Measurements from ENCODE around the gene AUH.

AUH gene

DNA sequence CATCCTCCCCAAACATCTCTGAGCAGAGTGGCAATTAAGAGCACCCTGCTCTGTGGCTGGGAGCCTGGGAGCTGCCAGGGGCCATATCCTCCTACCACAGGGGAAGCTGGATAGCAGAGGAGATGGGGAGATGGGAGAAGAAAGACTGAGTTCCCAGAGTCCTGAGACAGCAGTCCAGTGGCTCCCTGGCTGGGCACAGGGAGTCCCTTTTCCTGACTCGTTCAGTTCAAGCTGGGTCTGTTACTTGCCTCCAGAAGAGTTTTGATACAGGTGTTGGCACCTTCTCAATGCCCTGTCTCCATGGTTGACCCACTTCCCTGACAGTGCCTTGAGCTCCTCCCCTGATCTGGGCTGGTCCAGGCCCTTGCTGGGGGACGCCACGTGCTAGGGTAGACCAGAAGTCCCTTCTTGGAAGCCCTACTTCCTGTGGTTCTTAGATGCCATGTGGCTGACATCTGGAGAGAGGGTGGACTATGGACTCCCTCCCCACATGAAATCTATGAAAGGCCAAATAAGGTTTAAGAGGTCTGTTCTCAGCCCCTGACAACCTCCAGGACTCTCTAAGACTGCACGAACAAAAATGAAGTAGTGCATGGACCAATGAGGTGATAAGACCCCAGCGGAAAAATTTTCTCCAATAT, 166.2 kb downstream of the AUH start:
- intact Hi-C loops (cut with DNase I; ENCODE audit: low total_unique reads) = no loop called here

DNA sequence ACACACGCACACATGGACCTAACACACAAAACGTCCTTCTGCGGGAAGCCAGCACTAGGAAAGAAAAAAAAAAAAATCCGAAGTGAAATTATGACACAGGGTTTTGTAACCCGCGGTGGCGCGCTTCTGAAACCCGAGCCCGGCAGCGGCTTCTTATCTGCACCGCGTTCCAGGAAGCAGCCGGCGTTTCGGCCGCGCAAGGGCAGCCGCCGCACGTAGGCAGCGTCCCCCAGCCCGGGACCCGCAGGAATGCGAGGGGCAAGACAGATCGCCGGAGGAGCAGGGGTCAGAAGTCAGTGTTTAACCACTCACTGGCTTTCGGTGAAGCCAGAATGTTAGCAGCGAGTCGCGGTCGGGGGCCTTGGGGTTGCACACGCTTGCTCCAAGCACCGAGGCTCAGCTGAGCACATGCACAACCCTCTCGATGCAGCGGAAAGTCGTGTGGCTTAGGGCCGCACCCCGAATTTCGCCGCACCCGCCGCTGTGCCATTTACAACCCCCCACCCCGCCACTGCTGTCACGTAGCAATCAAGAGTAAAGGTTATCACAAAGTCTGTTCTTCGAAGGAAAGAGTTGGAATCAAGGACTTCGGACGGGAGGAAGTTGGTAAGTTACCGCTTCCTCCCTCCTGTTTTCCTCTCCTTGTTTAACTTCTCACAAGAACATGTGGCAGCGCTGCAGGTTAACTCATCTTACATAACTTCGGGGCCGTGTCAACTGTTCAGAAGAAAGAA, 167.9 kb downstream of the AUH start:
- no peaks in the 10 kb centered on the region for H3K27me3 ChIP-seq
- H3K4me3 ChIP-seq = peak overlapping the region; percentile 54 to 62
- intact Hi-C loops (cut with DNase I; ENCODE audit: low total_unique reads) = loop anchor here (2.0 to 5.0 kb wide), 3 partner anchors 77 to 272 kb away; partner anchors contain the start of gene NFIL3
- H3K27ac ChIP-seq = peak overlapping the region; percentile 98 to 99
- DNase-seq = peak; percentile 85 to 94
- no peaks in the 10 kb centered on the region for H3K36me3 ChIP-seq
- peaks cover 0 to 48% (median 33%) of the 10 kb centered on the region in 4 donors for H3K4me1 ChIP-seq
- no peaks in the 10 kb centered on the region for H3K9me3 ChIP-seq
- no peak for TF ChIP-seq CTCF (IDR thresholded peaks at IDR 0.05)

More for the DNA sequence above, 166.2 kb downstream of the AUH start:
- H3K36me3 ChIP-seq = no peaks in the 10 kb centered on the region
- H3K27ac ChIP-seq = peak overlapping the region; percentile 8 to 98
- H3K4me1 ChIP-seq = peaks cover 0 to 48% (median 33%) of the 10 kb centered on the region in 4 donors
- H3K4me3 ChIP-seq = no peak overlapping the region
- DNase-seq = no peak
- no peaks in the 10 kb centered on the region for H3K27me3 ChIP-seq
- no peaks in the 10 kb centered on the region for H3K9me3 ChIP-seq
- no peak for TF ChIP-seq CTCF (IDR thresholded peaks at IDR 0.05)

- peak; percentile 93 to 97 for DNase-seq
- Histone ChIP-seq H3K27me3 (no peaks in the 10 kb centered on the region), H3K27ac (peak overlapping the region; percentile 98 to 99), H3K4me1 (peaks cover 0 to 48% (median 33%) of the 10 kb centered on the region in 4 donors), H3K4me3 (peak overlapping the region; percentile 54 to 62), H3K9me3 (no peaks in the 10 kb centered on the region), H3K36me3 (no peaks in the 10 kb centered on the region)
- intact Hi-C loops (cut with DNase I; ENCODE audit: low total_unique reads) = loop anchor here (2.0 to 5.0 kb wide), 3 partner anchors 76 to 271 kb away; partner anchors contain the start of gene NFIL3
- peak in 1 of 2 experiments; percentile 23 for TF ChIP-seq CTCF (IDR thresholded peaks at IDR 0.05)
Observed at GRCh38 chr9:91193087-91193657, 168.5 kb downstream of the AUH start.

DNA sequence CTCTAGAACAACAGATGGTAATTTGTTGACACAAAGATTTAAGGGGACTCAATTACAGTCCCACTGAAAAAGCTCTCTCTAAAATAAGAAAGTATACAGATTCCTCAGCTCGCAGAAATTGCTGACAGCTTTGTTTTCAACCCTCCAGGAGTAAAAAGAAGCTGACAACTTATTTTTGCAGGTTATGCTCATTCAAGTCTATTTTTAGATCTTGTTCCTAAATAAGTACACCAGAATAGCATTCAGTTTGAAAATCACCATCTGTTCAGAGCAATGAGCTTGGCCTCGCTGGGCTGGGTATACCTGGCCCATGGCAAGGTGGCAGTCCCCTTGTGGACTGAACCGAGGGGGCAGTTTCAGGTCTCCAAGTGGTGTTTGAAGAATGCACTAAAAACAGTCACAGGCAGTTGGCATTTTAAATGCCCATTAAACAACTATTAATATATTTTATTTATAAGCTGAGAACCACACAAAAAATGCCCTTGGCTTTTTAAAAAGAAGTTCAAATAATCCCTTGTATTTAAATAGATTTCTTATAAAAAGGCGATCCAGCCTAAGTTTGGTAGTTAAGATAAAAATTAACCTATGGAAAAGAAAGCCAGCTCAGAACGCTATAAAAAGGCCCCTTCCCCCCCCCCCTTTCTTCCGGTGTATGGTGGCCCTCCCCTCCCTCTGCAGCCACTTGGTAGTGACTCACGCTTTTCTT, 169.2 kb downstream of the AUH start:
- Histone ChIP-seq H3K27ac (peak overlapping the region; percentile 98 to 99), H3K4me1 (peaks cover 0 to 53% (median 33%) of the 10 kb centered on the region in 4 donors), H3K36me3 (no peaks in the 10 kb centered on the region), H3K4me3 (peak overlapping the region; percentile 54 to 62), H3K9me3 (no peaks in the 10 kb centered on the region), H3K27me3 (no peaks in the 10 kb centered on the region)
- DNase-seq = no peak
- no peak for TF ChIP-seq CTCF (IDR thresholded peaks at IDR 0.05)
- intact Hi-C loops (cut with DNase I; ENCODE audit: low total_unique reads) = loop anchor here (2.0 to 5.0 kb wide), 3 partner anchors 75 to 270 kb away; partner anchors contain the start of gene NFIL3
